ENCODE measurements around the gene TMEM129. TPM values are rescaled to one million over a fixed set of nuclear protein-coding genes. Genes with fewer than 3 reads are reported as not detected.

The TMEM129 gene
- total RNA-seq, 2 donors from 2014 or later, result 34.0 to 48.4 TPM

Other genes with a start within 250 kb of the TMEM129 start
- gene FAM53A, start 37.0 kb downstream of the TMEM129 start, total RNA-seq, result 1 to 10 TPM; 1.3 to 1.6 TPM
- 10 to 100 TPM; 15.8 to 18.2 TPM for gene SLBP, start 9.0 kb downstream of the TMEM129 start, total RNA-seq
- gene TACC3, start 198 bp upstream of the TMEM129 start, total RNA-seq, result 1 to 10 TPM; 6.3 to 9.2 TPM
- 1 to 10 TPM; 1.6 to 5.4 TPM for gene FGFR3, start 72.0 kb upstream of the TMEM129 start, total RNA-seq
- 10 to 100 TPM; 37.2 to 50.5 TPM for gene LETM1, start 134.8 kb upstream of the TMEM129 start, total RNA-seq
- 10 to 100 TPM; 30.0 to 38.7 TPM for gene NSD2, start 150.1 kb upstream of the TMEM129 start, total RNA-seq

Measured in left cardiac atrium (tissue), 2 donors.